H9 (cell line): ENCODE measurements around the gene TEX11. TPM values are rescaled to one million over a fixed set of nuclear protein-coding genes. Genes with fewer than 3 reads are reported as not detected.
A peak's percentile ranks its signal among the peaks of the same experiment; 100 is the strongest.

Experiments
- DNase-seq: peaks from one replicate; pipeline ENCODE4 v3.0.0-alpha.2; 2017
- H2AFZ ChIP-seq: one replicate; pipeline ENCODE4 v1.6.1; 2013; ENCODE audit warnings: mild to moderate bottlenecking, low read length, control low read depth, moderate library complexity
- H2AK5ac ChIP-seq: 2 replicates; pipeline ENCODE4 v1.6.1; 2013; ENCODE audit warnings: low read length, control low read depth, mixed read lengths; ENCODE audit not compliant: insufficient read length
- H2BK120ac ChIP-seq: one replicate; pipeline ENCODE4 v1.6.1; 2013; ENCODE audit warnings: low read depth, mild to moderate bottlenecking, low read length, control low read depth, inconsistent platforms; ENCODE audit not compliant: poor library complexity, severe bottlenecking
- H2BK12ac ChIP-seq: 2 replicates; pipeline ENCODE4 v1.6.1; 2013; ENCODE audit warnings: low read length, control low read depth, mixed read lengths, low read depth; ENCODE audit not compliant: insufficient read length
- H2BK15ac ChIP-seq: 2 replicates; pipeline ENCODE4 v1.6.1; 2013; ENCODE audit warnings: low read depth, low read length, control low read depth
- H2BK20ac ChIP-seq: one replicate; pipeline ENCODE4 v1.6.1; 2013; ENCODE audit warnings: low read depth, mild to moderate bottlenecking, low read length, control low read depth, inconsistent platforms; ENCODE audit not compliant: poor library complexity, severe bottlenecking
- H2BK5ac ChIP-seq: 2 replicates; pipeline ENCODE4 v1.6.1; 2013; ENCODE audit warnings: low read length, control low read depth, mixed read lengths; ENCODE audit not compliant: insufficient read length
- H3K14ac ChIP-seq: 2 replicates; pipeline ENCODE4 v1.6.1; 2013; ENCODE audit warnings: low read length, control low read depth; ENCODE audit not compliant: insufficient read depth
- H3K18ac ChIP-seq: 2 replicates; pipeline ENCODE4 v1.6.1; 2013; ENCODE audit warnings: low read depth, mild to moderate bottlenecking, mixed read lengths, low read length, control low read depth; ENCODE audit not compliant: insufficient read length
- H3K23ac ChIP-seq: 2 replicates; pipeline ENCODE4 v1.6.1; 2013; ENCODE audit warnings: low read length, control low read depth, mixed read lengths, low read depth; ENCODE audit not compliant: insufficient read length
- H3K23me2 ChIP-seq: 2 replicates; pipeline ENCODE4 v1.6.1; 2013; ENCODE audit warnings: low read depth, mild to moderate bottlenecking, mixed read lengths, low read length, control low read depth; ENCODE audit not compliant: insufficient read length, poor library complexity, severe bottlenecking
- H3K27ac ChIP-seq: 2 replicates; pipeline ENCODE4 v1.5.1; 2013; ENCODE audit warnings: low read length, control low read depth, mixed read lengths, low read depth; ENCODE audit not compliant: insufficient read length
- H3K27me3 ChIP-seq: 2 replicates; pipeline ENCODE4 v1.6.1; 2013; ENCODE audit warnings: low read length, control low read depth, inconsistent platforms; ENCODE audit not compliant: insufficient read depth
- H3K4ac ChIP-seq: 2 replicates; pipeline ENCODE4 v1.6.1; 2013; ENCODE audit warnings: low read depth, mild to moderate bottlenecking, control low read depth, inconsistent platforms, low read length, moderate library complexity
- H3K4me1 ChIP-seq: 2 replicates; pipeline ENCODE4 v1.6.1; 2013; ENCODE audit warnings: low read length, control low read depth, inconsistent platforms; ENCODE audit not compliant: insufficient read depth
- H3K4me2 ChIP-seq: 2 replicates; pipeline ENCODE4 v1.6.1; 2013; ENCODE audit warnings: low read length, control low read depth, mixed read lengths; ENCODE audit not compliant: insufficient read length, insufficient read depth
- H3K56ac ChIP-seq: 2 replicates; pipeline ENCODE4 v1.6.1; 2013; ENCODE audit warnings: low read depth, mild to moderate bottlenecking, mixed read lengths, low read length, control low read depth; ENCODE audit not compliant: insufficient read length
- H3K79me1 ChIP-seq: 2 replicates; pipeline ENCODE4 v1.6.1; 2013; ENCODE audit warnings: low read depth, mild to moderate bottlenecking, moderate library complexity, low read length, control low read depth, inconsistent platforms; ENCODE audit not compliant: insufficient read depth, poor library complexity, severe bottlenecking
- H3K79me2 ChIP-seq: 2 replicates; pipeline ENCODE4 v1.6.1; 2013; ENCODE audit warnings: low read length, control low read depth, inconsistent platforms; ENCODE audit not compliant: insufficient read depth
- H3K9ac ChIP-seq: 2 replicates; pipeline ENCODE4 v1.6.1; 2013; ENCODE audit warnings: low read length, control low read depth, mixed read lengths; ENCODE audit not compliant: insufficient read length; ENCODE audit errors: extremely low read depth
- H3K9me3 ChIP-seq: one replicate; pipeline ENCODE4 v1.6.1; 2013; ENCODE audit warnings: low read depth, low read length, inconsistent platforms; ENCODE audit not compliant: control insufficient read depth
- H3T11ph ChIP-seq: one replicate; pipeline ENCODE4 v1.6.1; 2013; ENCODE audit warnings: mild to moderate bottlenecking, low read length, control low read depth, inconsistent platforms
- H4K20me1 ChIP-seq: one replicate; pipeline ENCODE4 v1.6.1; 2013; ENCODE audit not compliant: control insufficient read depth, insufficient read length, insufficient read depth
- H4K5ac ChIP-seq: 2 replicates; pipeline ENCODE4 v1.6.1; 2013; ENCODE audit warnings: low read depth, mild to moderate bottlenecking, mixed read lengths, low read length, control low read depth; ENCODE audit not compliant: insufficient read length
- H4K8ac ChIP-seq: replicated peaks from 2 replicates; pipeline ENCODE4 v1.6.1; 2013; ENCODE audit warnings: low read length, control low read depth, mixed read lengths, low read depth; ENCODE audit not compliant: insufficient read length
- H4K91ac ChIP-seq: 2 replicates; pipeline ENCODE4 v1.6.1; 2013; ENCODE audit warnings: low read depth, mild to moderate bottlenecking, moderate library complexity, mixed read lengths, low read length, control low read depth; ENCODE audit not compliant: insufficient read length
- H3K27ac Mint-ChIP-seq, 3 experiments: 2 replicates in 2 of 3; 3 replicates in 1 of 3; pipeline ENCODE4 v1.8.0; 2020 to 2021; ENCODE audit warnings: mixed read lengths in 3 of 3, mild to moderate bottlenecking in 1 of 3, moderate library complexity in 1 of 3
- H3K27me3 Mint-ChIP-seq: 2 replicates; pipeline ENCODE4 v1.8.0; 2021; ENCODE audit warnings: low read depth, mild to moderate bottlenecking, moderate library complexity, mixed read lengths
- H3K36me3 Mint-ChIP-seq, 3 experiments: 2 replicates in 2 of 3; 3 replicates in 1 of 3; pipeline ENCODE4 v1.8.0; 2020 to 2021; ENCODE audit warnings: low read depth in 3 of 3, mixed read lengths in 3 of 3; ENCODE audit not compliant: insufficient read depth in 1 of 3
- H3K4me1 Mint-ChIP-seq, 2 experiments: 2 replicates each; pipeline ENCODE4 v1.8.0; 2020; ENCODE audit warnings: mixed read lengths in 2 of 2
- H3K4me3 Mint-ChIP-seq, 2 experiments: 2 replicates in 1 of 2; 3 replicates in 1 of 2; pipeline ENCODE4 v1.8.0; 2020 to 2021; ENCODE audit warnings: mild to moderate bottlenecking in 2 of 2, mixed read lengths in 2 of 2, moderate library complexity in 1 of 2
- H3K9me3 Mint-ChIP-seq, 2 experiments: 2 replicates in 1 of 2; 3 replicates in 1 of 2; pipeline ENCODE4 v1.8.0; 2020; ENCODE audit warnings: mild to moderate bottlenecking in 2 of 2, mixed read lengths in 2 of 2, moderate library complexity in 1 of 2
- WGBS: extraction: QIAGEN DNeasy Blood & Tissue Kit; methylation state at CpG from one replicate; pipeline ENCODE4 v1.1.7; 2013; ENCODE audit warnings: missing lambda C conversion rate, low lambda C conversion rate, mixed read lengths; ENCODE audit not compliant: insufficient read length; ENCODE audit errors: extremely low coverage; 5-methylcytosine and 5-hydroxymethylcytosine counted together
- total RNA-seq: library from RNA; stranded (reverse); gene quantifications from 2 replicates; pipeline ENCODE4 v1.2.1, GENCODE V29; 2021
- TF ChIP-seq, protein P1 (sequence below): fragments of 200-600 bp; sonication (generic); conservative IDR thresholded peaks from 3 replicates; pipeline ENCODE4 v1.8.0; 2021; ENCODE audit warnings: antibody characterized with exemption, mild to moderate bottlenecking

The TEX11 gene
- total RNA-seq, 1 experiment from 2014 or later, result 0.22 TPM

DNA sequence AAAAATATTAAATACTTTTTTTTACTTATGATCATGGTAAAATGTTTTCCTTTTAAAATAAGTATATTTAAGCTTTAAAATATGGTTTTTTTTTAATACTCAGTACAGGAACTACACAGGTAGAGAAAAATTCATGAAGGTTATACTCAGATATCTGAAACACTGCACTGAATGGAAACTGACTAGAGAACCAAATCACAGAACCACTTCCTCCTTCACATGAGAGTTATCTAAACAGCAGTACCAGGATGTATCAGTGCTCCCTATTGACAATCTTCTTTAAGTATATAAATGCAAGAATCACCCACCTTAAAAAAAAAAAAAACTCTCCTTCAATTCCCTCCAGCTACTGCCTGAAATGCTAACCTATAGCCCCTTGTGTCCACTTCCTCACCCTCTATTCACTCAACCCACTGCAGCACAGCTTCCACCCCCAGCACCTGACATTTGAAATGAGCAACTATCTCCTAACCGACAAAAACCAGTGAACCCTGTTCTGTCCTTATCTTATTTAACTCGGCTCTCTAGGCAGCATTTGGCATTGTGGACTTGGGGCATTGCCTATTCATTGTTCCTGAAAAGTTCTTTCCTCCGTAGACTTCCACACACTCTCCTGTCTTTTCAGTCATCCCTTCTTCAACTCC lies 13.3 kb upstream of the TEX11 start:
- Histone ChIP-seq H3K4ac (no peak overlapping the region), H2BK120ac (no peak overlapping the region), H3K79me2 (no peaks in the 10 kb centered on the region), H2BK20ac (no peak overlapping the region), H3K9ac (peak overlapping the region; percentile 50), H3K23me2 (no peaks in the 10 kb centered on the region), H4K20me1 (no peaks in the 10 kb centered on the region), H3K9me3 (peaks cover 24% of the 10 kb centered on the region), H3K18ac (no peak overlapping the region), H2BK15ac (no peak overlapping the region), H3K27me3 (no peaks in the 10 kb centered on the region), H3K23ac (no peak overlapping the region), H3K56ac (no peak overlapping the region), H2AFZ (no peak overlapping the region), H2BK5ac (no peak overlapping the region), H4K5ac (no peak overlapping the region), H3T11ph (no peak overlapping the region), H3K79me1 (no peaks in the 10 kb centered on the region), H4K91ac (no peak overlapping the region), H3K14ac (no peak overlapping the region), H2BK12ac (no peak overlapping the region), H2AK5ac (no peak overlapping the region), H4K8ac (no peak overlapping the region), H3K4me1 (no peaks in the 10 kb centered on the region; the same call in 1 of the 2 replicates), H3K27ac (peak overlapping the region; percentile 97), H3K4me2 (peak overlapping the region; percentile 43)
- Mint-ChIP-seq H3K4me3 (peak overlapping the region; percentile 2 to 45; a peak in 3 of 5 replicates), H3K4me1 (peaks cover 23 to 30% of the 10 kb centered on the region in 2 experiments), H3K36me3 (peaks cover 14 to 25% (median 22%) of the 10 kb centered on the region in 3 experiments; a peak in 6 of 7 replicates), H3K27ac (peak overlapping the region; percentile 30 to 99 (median 98)), H3K9me3 (peaks cover 47 to 63% of the 10 kb centered on the region in 2 experiments), H3K27me3 (peaks cover 2% of the 10 kb centered on the region; the same call in 1 of the 2 replicates)
- no CpG with 5 or more reads among the region's 3 CpGs for WGBS
- no peak for DNase-seq
- TF ChIP-seq, protein P1, sequence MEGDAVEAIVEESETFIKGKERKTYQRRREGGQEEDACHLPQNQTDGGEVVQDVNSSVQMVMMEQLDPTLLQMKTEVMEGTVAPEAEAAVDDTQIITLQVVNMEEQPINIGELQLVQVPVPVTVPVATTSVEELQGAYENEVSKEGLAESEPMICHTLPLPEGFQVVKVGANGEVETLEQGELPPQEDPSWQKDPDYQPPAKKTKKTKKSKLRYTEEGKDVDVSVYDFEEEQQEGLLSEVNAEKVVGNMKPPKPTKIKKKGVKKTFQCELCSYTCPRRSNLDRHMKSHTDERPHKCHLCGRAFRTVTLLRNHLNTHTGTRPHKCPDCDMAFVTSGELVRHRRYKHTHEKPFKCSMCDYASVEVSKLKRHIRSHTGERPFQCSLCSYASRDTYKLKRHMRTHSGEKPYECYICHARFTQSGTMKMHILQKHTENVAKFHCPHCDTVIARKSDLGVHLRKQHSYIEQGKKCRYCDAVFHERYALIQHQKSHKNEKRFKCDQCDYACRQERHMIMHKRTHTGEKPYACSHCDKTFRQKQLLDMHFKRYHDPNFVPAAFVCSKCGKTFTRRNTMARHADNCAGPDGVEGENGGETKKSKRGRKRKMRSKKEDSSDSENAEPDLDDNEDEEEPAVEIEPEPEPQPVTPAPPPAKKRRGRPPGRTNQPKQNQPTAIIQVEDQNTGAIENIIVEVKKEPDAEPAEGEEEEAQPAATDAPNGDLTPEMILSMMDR, result no peak
